Measurements from ENCODE around the gene SMPD2.

Gene SMPD2

DNA sequence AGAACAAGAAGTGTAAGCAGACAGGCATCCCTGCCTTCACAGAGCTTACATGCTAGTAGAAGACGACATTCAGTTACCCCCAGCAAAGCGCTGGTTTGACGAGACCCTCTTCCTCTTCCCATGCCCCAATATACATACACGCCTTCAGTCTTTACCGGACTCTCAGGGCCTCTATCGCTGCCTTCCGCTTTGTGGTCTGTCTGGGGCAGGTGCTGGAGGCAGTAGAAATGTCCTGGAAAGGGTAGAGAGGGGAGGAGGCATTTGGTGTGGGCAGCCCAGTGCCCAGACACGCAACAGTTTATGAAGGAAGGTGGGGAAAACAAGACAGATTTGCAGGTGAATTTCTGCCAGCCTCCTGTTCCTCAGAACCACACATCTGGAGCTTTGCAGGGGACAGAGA is 6.0 kb downstream of the SMPD2 start:
- no peak for DNase-seq (ENCODE audit: low read depth in 2 of 2)

DNA sequence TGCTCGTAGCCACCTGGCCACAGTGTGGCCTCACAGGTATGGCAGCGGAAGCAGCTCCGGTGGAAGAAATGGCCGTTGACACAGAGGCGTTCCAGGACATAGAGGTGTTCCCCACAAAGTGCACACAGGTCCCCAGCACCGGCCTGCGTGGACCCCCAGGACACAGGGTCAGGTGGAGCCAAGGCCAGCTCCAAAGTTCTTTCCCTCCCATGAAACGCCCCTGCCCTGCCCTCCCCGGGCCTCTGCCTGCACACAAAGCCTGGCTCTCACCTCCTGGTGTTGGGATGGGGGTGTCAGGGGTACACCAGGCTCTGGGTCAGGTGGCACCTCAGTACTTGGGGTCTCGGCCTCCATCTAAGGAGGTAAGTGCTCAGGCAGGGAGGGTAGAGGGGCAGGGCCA is 6.6 kb downstream of the SMPD2 start:
- DNase-seq (ENCODE audit: low read depth in 2 of 2) = no peak

DNA sequence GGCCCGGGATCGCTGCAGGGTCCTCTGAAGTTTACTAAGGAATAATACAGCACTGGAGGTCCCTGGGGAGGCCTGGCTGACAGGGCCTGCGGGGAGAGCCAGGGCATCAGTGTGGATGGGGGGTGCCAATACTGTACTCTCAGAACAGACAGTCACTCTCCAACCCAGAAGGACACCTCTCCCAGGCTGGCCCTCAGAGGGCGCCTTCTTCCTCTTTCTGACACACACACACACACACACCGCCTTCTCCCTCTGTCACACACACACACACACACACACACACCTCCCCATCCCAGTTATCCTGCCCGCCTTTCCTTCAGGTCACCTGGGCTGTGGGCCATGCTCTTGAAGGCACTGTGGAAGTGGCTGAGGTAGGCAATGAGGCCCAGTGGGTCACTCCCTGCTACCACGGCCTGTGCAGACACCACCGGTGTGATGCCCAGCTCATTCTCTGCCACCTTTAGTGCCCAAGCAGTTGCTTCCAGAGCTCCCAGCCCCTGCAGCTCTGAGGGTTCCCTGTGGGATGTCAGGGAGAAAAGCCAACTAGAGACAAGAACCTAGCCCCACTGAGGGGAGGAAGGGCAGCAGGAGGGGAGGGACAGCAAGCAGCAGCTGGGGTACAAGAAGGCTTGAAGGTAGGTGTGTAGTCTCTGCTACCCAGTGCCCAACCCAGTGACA is 7.5 kb downstream of the SMPD2 start:
- DNase-seq (ENCODE audit: low read depth in 2 of 2) = no peak

DNA sequence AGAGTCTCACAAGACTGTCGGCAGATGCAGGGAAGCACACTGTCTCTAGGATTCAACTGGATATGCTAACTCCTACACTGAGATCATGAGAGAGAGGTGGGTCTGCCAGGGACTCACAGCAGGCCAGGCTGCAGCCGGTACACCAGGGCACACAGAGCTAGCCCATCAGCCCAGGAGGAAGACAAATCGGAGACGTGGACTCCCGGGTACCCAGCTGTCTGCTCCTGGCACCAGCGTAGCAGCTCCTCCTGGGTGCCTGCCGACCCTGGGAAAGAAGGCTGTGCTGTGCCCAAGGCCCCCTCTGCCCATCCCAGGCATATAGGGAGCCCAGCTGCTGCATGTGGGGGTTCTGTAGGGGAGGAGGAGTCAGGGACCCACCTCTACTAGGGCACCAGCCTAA is 8.1 kb downstream of the SMPD2 start:
- DNase-seq (ENCODE audit: low read depth in 2 of 2) = no peak

DNA sequence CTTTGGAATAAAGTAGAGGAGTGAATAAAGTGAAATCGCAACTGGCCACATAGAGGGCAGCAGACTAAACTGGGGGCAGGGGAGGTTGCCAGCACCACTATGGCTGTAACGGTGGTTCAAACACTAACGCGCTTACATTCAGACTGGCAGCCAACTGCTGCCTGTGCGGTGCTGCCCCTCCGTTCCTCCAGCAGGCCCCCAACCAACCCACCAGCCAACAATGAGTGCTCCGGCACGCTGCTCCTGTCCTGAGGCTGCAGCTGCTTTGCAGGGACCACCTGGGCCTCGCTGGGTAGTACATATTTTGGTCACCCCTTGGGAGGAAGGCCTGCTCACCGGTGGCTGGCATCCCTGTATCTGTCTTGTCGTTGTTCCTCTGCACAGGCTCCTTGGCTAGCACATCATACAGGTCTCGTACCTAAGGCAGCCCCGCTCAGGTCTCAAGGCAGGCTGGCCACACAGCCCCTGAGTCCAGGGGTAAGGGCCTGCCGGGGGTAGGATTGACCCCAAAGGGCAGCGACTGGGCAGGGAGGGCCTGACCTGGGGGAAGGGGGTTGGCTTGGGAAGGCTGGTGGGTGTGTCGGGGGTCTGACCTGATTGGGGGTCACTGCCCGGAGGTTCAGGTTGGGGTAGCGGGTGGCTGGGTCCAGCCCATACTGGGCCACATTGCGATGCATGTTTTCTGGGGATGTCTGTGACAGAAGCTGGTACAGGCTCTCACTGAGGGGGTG is 8.7 kb downstream of the SMPD2 start:
- no peak for DNase-seq (ENCODE audit: low read depth in 2 of 2)

DNA sequence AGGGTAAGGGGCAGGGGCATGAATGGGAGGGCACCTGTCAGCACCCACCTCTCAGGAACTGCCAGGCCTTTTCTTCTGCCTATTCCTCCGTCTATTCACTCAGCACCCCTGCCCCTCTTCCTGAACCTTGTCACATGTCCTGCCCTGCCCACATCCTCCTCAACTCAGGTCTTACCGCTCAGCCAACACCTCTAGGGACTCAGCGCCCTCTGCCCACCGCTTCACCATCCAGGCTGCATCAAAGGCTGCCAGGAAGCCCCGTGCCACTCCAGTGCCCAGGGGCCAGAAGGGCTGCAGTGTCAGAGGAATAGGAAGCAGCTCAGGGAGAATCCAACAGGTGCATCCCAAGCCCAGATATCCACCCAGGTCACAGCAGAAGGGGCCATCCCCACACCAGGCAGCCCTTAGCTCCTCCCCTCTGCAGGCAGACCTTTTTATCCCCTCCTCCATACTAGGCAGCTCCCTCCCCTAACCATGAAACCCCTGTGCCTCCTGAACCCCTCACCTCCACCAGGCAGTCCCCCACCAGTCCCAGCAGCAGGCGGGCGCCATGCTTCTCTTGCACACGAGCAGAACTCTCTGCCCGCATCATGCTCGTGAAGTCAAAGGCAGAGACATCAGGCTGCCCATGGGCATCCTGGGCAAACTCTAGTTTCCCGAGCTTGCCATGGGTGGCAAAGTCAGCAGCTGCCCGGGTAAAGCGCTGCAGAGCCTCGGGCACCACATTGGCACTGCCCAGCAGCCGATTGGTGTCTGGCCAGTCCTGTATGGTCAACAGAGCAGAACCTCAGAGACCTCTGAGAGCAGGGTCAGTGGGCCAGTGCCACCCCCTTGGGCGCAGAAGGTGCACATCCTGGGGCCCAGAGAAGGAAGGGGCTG is 9.5 kb downstream of the SMPD2 start:
- DNase-seq (ENCODE audit: low read depth in 2 of 2) = no peak

DNA sequence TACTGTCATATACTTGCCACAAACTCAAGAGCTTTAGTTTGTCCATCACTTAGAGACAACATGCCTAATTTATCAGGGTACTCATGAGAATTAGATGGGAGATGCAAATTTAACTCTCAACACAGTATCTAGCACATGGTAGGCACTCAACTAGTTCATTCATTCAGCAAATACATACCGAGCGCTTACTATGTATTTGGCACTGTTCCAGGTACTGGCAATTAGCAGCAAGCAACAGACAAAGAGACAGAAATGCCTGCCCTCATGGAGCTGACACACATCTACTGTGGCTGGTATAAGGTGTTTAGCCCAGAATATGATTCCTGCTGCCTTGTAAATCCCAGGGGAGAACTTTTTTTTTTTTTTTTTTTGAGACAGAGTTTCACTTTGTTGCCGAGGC is 10.3 kb downstream of the SMPD2 start:
- DNase-seq (ENCODE audit: low read depth in 2 of 2) = no peak

DNA sequence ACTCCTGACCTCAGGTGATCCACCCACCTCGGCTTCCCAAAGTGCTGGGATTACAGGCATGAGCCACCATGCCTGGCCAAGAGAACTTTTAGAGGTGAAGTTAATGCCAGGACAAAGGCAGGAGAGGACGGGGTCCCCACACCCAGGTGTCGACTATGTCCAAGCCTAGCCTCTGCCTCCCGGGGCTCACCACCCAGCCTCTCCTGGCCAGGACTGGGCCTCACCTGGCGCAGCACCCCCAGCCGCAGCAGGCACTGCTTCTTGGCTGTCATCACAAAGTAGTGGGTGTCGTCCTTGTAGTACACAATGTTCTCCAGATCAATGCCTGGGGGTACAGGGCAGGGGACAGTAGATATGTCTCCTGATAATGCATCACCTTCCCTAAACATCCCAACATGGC is 10.9 kb downstream of the SMPD2 start:
- no peak for DNase-seq (ENCODE audit: low read depth in 2 of 2)

DNA sequence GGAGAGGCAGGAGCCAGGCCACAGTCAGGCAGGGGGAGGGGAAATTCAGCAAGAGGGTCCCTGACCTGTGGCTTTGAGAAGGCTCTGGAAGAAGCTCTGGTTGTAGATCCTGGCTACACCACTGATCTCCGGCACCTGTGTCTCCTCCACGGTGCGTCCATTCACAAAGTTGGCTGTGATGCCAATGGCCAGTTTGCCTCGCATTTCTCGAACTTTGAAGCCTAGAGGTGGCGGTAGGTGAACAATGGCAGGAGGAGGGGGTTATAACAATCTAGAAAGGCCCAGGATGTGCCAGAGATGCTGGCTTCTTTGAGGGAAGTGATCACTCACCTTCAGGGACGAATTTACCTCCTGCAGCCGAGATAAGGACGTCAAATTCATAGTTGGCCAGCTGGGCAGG is 11.7 kb downstream of the SMPD2 start:
- DNase-seq (ENCODE audit: low read depth in 2 of 2) = no peak

DNA sequence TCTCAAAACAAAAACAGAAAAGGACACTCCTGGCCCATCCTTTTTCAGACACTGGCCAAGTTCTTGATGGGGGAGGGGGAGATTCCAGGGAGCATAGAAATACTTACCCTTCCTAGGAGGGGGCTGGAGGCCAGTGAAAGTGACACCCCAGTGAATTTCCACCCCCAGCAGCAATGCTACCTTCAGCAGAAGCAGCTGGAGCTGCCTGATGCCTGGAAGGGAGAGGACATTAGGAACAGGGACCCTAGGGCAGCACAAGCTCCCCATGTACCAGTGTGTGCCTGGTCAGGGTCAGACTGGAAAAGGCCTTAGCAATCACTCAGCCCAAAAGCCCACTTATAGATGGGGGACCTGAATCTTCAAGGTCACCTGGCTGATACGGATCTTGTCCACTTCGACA is 12.6 kb downstream of the SMPD2 start:
- DNase-seq (ENCODE audit: low read depth in 2 of 2) = no peak

DNA sequence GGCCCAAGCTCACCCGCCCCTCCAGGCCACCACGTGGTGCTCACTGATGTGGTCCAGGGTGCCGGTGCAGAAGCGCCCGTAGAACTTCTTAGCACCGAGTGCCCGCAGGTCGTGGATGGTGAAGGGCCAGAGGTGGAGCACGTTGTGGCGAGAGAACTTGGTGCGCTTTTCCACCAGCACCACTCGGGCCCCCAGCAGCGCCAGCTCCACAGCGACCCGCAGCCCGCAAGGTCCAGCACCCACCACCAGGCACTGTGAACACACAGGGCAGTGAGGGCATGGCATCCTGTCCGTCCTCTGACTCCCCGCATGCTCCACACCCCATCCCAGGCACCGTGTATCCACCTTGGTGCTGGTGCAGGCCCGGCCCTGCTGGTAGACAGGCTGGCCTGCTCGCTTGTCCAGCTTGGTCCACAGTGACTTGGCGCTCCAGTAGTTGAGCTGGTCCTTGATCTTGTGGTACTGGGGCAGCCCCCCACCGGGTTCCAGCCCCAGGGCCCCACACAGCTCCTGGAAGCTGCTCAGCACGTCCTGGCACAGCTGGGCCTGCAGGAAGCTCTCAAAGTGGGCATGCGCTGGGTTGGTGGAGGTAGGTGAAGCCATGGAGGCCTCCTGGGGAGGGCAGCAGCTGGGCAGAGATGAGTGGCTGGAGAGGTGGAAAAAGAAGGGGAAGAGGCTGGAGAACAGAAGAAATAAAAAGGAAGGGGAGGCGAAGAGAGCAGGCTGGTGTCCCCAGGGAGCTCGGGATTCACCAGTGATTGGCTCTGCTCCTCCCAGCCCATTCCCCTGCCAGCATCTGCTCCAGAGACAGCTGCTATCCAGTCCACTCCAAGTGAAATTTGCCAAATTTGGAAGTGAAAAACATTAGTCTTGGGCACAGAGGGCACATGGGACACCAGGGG is 13.3 kb downstream of the SMPD2 start:
- DNase-seq (ENCODE audit: low read depth in 2 of 2) = no peak

DNA sequence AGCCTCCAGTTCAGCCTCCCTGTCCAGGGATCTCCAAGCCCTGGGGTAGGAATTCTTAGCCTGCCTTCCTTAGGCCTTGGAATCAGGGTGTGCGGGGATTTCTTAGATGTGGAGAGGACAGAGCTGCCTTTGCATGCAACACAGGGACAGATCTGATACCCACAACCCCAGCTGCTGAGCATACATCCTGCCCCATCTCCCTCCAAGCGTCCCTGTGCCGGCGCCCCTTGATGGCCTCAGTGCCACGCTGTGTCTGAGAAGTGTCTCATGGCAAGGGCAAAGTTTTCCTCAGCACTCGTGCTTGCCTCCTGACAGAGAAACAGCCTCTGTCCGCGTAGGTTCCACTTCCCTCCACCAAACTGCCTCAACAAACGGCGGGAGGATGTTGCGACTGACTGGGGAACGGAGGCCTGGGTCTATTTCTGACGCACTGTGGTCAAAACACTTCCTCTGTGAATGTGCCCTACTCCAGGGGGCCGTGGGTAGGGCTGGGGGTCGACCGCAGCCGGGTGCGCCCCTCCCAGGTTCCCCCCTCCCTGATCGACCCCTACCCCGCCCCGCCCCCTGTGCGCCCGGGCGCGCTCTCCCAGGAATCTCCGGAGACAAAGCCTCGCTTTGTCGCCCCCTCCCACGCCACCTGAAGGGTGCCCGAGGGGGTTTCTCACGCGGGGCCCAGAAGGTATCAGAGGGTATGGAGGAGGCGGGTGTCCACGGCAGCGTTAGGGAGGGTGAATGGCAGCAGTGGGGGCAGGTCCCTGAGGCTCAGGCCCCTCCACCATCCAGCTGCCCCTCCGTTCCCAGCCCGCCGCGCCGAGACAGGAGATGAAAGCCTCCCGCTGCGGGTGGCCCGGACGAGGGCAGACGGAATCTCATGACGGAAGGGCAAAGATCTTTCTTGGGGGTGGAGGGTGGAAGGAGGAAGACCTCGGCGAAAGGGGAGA is 14.2 kb downstream of the SMPD2 start:
- DNase-seq (ENCODE audit: low read depth in 2 of 2) = peak; percentile 49 to 52

DNA sequence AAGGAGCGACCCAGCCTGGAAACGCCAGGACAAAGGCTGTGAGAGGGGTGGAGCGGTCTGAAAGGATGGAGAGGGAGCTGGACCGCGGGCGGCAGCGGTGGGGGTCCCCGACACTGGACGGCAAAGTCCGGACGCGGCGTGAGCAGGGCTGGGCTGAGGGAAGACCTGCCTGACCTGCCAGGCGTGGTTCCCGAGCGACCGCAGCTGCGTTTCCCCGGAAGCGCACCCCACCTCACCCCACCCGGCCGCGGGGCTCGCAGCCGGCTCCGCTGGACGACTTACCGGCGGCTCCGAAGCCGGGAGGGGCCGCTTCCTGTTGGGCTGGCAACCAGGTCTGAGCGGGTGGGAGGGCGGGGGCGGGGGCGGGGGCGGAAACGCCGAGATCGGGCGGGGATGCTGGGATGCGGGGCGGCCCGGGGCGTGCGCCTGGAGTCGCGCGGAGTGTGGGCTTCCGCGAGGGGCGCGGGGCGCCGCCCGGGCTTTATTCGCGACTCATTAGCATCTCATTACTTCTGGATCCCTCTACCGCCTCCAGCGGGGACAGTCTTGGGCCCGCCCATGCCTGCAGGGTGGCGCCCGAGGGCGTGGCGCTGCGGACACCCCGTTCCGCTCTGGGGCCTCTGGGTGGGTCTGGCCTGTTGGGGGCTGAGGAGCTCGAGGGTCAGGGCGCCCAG is 15.1 kb downstream of the SMPD2 start, which contains the start of gene MICAL1:
MICAL1 (minus strand) TSS at position 336 of the 674 bp plus-strand sequence. CDS start 1,576 bp downstream, outside the sequence.
- peak; percentile 36 to 48 for DNase-seq (ENCODE audit: low read depth in 2 of 2)

DNA sequence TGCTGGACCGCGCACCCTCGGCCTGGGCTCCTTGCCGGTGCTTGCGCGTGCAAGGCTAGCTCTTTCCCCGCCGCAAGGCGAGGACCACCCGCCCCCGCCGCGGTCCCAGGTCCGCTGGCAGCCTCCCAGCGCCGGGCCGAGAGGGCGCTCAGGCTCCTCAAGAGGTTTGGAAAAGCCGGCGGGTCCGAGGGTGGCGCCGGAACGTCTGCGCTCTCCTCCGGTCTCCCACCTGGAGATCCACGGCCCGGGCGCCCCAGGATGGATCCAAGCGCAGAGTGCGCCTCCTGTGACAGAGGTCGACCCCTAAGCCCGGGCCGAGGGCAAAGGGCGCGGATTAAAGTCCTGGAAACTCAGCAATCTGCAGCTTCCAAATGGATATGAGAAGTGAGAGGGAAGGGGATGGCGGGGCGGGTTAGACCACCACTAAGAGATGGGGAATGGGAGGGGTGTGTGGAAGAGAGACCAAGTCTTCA is 15.6 kb downstream of the SMPD2 start:
- no peak for DNase-seq (ENCODE audit: low read depth in 2 of 2)

DNA sequence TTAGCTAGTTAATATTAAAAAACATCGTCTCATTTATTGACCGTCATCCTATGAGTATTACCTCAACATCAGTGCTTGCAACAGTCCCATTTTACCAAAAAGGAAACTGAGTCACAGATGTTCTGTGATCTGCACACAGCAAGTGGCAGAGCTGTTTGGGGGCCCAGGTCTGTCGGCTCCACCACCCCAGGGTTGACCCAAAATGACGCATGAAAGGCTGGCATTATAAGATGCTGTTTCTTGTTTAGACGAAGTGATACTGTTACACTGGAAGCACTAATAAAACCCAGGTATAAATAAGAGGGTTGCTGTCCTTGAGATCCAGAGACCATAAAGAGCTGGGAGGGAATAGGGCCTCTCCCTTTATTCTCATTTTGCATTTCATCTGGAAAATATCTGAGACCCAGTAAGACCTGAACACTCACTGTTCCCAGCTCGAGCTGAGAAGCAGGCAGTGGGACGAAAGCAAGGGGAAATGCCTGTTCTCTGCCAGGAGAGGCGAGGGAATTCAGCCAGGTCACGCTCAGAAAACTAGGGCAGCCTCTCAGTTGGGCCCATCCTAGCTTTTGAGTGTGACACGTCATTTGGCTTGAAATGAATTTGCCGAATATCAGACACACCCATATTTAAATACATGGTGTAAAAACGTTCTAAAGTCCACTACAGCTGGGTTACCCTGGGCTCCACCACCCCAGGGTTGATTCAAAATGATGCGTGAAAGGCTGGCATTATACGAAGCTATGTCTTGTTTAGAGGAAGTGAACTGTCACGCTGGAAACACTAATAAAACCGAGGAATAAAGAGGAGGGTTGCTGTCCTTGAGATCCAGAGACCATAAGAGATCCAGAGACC is 16.4 kb downstream of the SMPD2 start:
- no peak for DNase-seq (ENCODE audit: low read depth in 2 of 2)

DNA sequence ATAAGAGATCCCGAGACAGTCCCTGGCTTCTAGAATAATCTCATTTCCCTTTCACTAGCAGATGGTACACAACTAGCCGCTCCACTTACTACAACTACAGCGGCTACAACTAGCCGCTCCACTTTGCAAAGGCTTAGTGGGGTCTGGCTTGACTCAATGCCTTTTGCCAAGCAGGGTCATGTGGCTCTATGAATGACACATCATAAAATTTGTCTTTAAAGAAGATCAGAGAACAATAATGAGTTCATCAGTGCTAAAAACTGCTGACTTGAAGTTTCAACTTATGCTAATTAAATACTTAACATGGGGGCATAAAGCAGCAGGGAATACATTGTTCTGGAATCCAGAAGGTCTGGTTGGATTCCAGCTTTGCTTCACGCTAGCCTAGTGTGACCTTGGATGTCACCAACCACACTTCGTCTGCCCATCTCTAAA is 17.1 kb downstream of the SMPD2 start:
- no peak for DNase-seq (ENCODE audit: low read depth in 2 of 2)

DNA sequence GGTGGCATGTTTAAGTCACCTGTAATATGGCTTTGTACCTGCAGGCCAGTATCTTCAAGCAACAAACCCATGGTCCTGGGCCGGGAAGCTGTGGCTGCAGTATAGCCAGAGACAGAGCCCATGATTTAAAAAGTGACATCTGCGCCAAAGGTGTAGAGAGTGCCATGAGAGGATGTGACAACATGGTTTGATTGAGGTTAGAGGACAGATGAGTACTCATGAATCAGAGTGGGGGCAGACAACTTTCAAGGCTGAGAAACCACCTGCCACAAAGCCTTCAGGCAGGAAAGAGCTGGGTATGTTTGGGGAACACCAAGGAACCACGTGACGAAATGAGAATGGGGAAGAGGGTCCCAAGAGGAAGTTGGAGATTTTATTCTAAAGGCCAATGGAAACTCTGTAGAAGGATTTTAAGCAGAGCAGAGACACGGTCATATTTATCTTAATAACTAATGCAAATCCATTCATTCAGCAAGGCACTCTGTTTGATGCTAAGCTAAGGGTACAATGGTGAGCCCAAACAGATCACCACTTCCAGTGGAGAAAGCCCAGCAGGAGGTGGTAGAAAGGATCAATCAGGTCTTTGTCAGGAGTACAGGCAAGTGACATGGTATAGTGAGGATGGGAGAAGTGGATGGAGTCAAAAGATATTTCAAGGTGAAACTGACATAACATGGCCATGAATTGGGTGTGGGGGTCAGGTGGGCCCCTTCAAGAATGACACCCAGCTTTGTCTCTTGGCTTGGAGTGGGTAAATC is 18.4 kb downstream of the SMPD2 start:
- peak in 1 of 2 donors; percentile 30 for DNase-seq (ENCODE audit: low read depth in 2 of 2)

Measured in stimulated activated CD8-positive, alpha-beta memory T cell treated with anti-CD3 and anti-CD28 coated beads, Interleukin-15, amount 100 ng/mL, for 4 hours (primary cell).